Measurements from ENCODE around the gene SRRM2.

SRRM2 gene

GRCh38 chr16:2765462-2766404 is 13.3 kb downstream of the SRRM2 start:
- Histone ChIP-seq H3K4me3 (ENCODE audit: low read length in 2 of 2) (no peak overlapping the region), H3K27me3 (ENCODE audit: control insufficient read depth in 1 of 2, insufficient read depth in 2 of 2, low read length in 2 of 2) (no peaks in the 10 kb centered on the region), H3K36me3 (ENCODE audit: control insufficient read depth in 2 of 2, insufficient read depth in 2 of 2, low read length in 2 of 2) (peaks cover 92 to 94% of the 10 kb centered on the region in 2 donors), H3K4me1 (ENCODE audit: control insufficient read depth, insufficient read depth, low read length) (peaks cover 16% of the 10 kb centered on the region), H3K9ac (ENCODE audit: low read length in 2 of 2) (no peak overlapping the region), H3K27ac (ENCODE audit: low read length) (no peak overlapping the region), H3K9me3 (ENCODE audit: control insufficient read depth in 2 of 2, low read length in 2 of 2) (no peaks in the 10 kb centered on the region)

- peaks cover 18% of the 10 kb centered on the region for H3K4me1 ChIP-seq (ENCODE audit: control insufficient read depth, insufficient read depth, low read length)
- no peak overlapping the region for H3K9ac ChIP-seq (ENCODE audit: low read length in 2 of 2)
- no peaks in the 10 kb centered on the region for H3K27me3 ChIP-seq (ENCODE audit: control insufficient read depth in 1 of 2, insufficient read depth in 2 of 2, low read length in 2 of 2)
- H3K4me3 ChIP-seq (ENCODE audit: low read length in 2 of 2), result no peak overlapping the region
- H3K36me3 ChIP-seq (ENCODE audit: control insufficient read depth in 2 of 2, insufficient read depth in 2 of 2, low read length in 2 of 2), result peaks cover 92 to 96% of the 10 kb centered on the region in 2 donors
- no peaks in the 10 kb centered on the region for H3K9me3 ChIP-seq (ENCODE audit: control insufficient read depth in 2 of 2, low read length in 2 of 2)
- no peak overlapping the region for H3K27ac ChIP-seq (ENCODE audit: low read length)
Observed at GRCh38 chr16:2766430-2767139, 14.1 kb downstream of the SRRM2 start.

- Histone ChIP-seq H3K9ac (ENCODE audit: low read length in 2 of 2) (no peak overlapping the region), H3K4me3 (ENCODE audit: low read length in 2 of 2) (no peak overlapping the region), H3K9me3 (ENCODE audit: control insufficient read depth in 2 of 2, low read length in 2 of 2) (no peaks in the 10 kb centered on the region), H3K27ac (ENCODE audit: low read length) (no peak overlapping the region), H3K27me3 (ENCODE audit: control insufficient read depth in 1 of 2, insufficient read depth in 2 of 2, low read length in 2 of 2) (no peaks in the 10 kb centered on the region), H3K36me3 (ENCODE audit: control insufficient read depth in 2 of 2, insufficient read depth in 2 of 2, low read length in 2 of 2) (peaks cover 91 to 94% of the 10 kb centered on the region in 2 donors), H3K4me1 (ENCODE audit: control insufficient read depth, insufficient read depth, low read length) (peaks cover 19% of the 10 kb centered on the region)
Observed at GRCh38 chr16:2767140-2767731, 14.8 kb downstream of the SRRM2 start.

- Histone ChIP-seq H3K27ac (ENCODE audit: low read length) (no peak overlapping the region), H3K36me3 (ENCODE audit: control insufficient read depth in 2 of 2, insufficient read depth in 2 of 2, low read length in 2 of 2) (peaks cover 87 to 92% of the 10 kb centered on the region in 2 donors), H3K9me3 (ENCODE audit: control insufficient read depth in 2 of 2, low read length in 2 of 2) (no peaks in the 10 kb centered on the region), H3K9ac (ENCODE audit: low read length in 2 of 2) (no peak overlapping the region), H3K4me3 (ENCODE audit: low read length in 2 of 2) (no peak overlapping the region), H3K27me3 (ENCODE audit: control insufficient read depth in 1 of 2, insufficient read depth in 2 of 2, low read length in 2 of 2) (no peaks in the 10 kb centered on the region), H3K4me1 (ENCODE audit: control insufficient read depth, insufficient read depth, low read length) (peaks cover 20% of the 10 kb centered on the region)
Observed at GRCh38 chr16:2767891-2768290, 15.5 kb downstream of the SRRM2 start.

GRCh38 chr16:2768403-2769089 is 16.1 kb downstream of the SRRM2 start:
- no peak overlapping the region for H3K4me3 ChIP-seq (ENCODE audit: low read length in 2 of 2)
- peaks cover 20% of the 10 kb centered on the region for H3K4me1 ChIP-seq (ENCODE audit: control insufficient read depth, insufficient read depth, low read length)
- H3K9ac ChIP-seq (ENCODE audit: low read length in 2 of 2), result no peak overlapping the region
- H3K9me3 ChIP-seq (ENCODE audit: control insufficient read depth in 2 of 2, low read length in 2 of 2), result no peaks in the 10 kb centered on the region
- H3K27ac ChIP-seq (ENCODE audit: low read length), result no peak overlapping the region
- H3K27me3 ChIP-seq (ENCODE audit: control insufficient read depth in 1 of 2, insufficient read depth in 2 of 2, low read length in 2 of 2), result no peaks in the 10 kb centered on the region
- peaks cover 85 to 87% of the 10 kb centered on the region in 2 donors for H3K36me3 ChIP-seq (ENCODE audit: control insufficient read depth in 2 of 2, insufficient read depth in 2 of 2, low read length in 2 of 2)

- Histone ChIP-seq H3K36me3 (ENCODE audit: control insufficient read depth in 2 of 2, insufficient read depth in 2 of 2, low read length in 2 of 2) (peaks cover 80 to 82% of the 10 kb centered on the region in 2 donors), H3K27ac (ENCODE audit: low read length) (no peak overlapping the region), H3K4me3 (ENCODE audit: low read length in 2 of 2) (no peak overlapping the region), H3K4me1 (ENCODE audit: control insufficient read depth, insufficient read depth, low read length) (peaks cover 20% of the 10 kb centered on the region), H3K9ac (ENCODE audit: low read length in 2 of 2) (no peak overlapping the region), H3K9me3 (ENCODE audit: control insufficient read depth in 2 of 2, low read length in 2 of 2) (no peaks in the 10 kb centered on the region), H3K27me3 (ENCODE audit: control insufficient read depth in 1 of 2, insufficient read depth in 2 of 2, low read length in 2 of 2) (no peaks in the 10 kb centered on the region)
Observed at GRCh38 chr16:2769100-2769529, 16.7 kb downstream of the SRRM2 start.

GRCh38 chr16:2769675-2770056 is 17.2 kb downstream of the SRRM2 start:
- Histone ChIP-seq H3K27ac (ENCODE audit: low read length) (no peak overlapping the region), H3K4me1 (ENCODE audit: control insufficient read depth, insufficient read depth, low read length) (peaks cover 20% of the 10 kb centered on the region), H3K4me3 (ENCODE audit: low read length in 2 of 2) (no peak overlapping the region), H3K36me3 (ENCODE audit: control insufficient read depth in 2 of 2, insufficient read depth in 2 of 2, low read length in 2 of 2) (peaks cover 74 to 80% of the 10 kb centered on the region in 2 donors), H3K9me3 (ENCODE audit: control insufficient read depth in 2 of 2, low read length in 2 of 2) (no peaks in the 10 kb centered on the region), H3K9ac (ENCODE audit: low read length in 2 of 2) (no peak overlapping the region), H3K27me3 (ENCODE audit: control insufficient read depth in 1 of 2, insufficient read depth in 2 of 2, low read length in 2 of 2) (no peaks in the 10 kb centered on the region)

- Histone ChIP-seq H3K27ac (ENCODE audit: low read length) (no peak overlapping the region), H3K4me3 (ENCODE audit: low read length in 2 of 2) (no peak overlapping the region), H3K9me3 (ENCODE audit: control insufficient read depth in 2 of 2, low read length in 2 of 2) (no peaks in the 10 kb centered on the region), H3K9ac (ENCODE audit: low read length in 2 of 2) (no peak overlapping the region), H3K36me3 (ENCODE audit: control insufficient read depth in 2 of 2, insufficient read depth in 2 of 2, low read length in 2 of 2) (peaks cover 75 to 76% of the 10 kb centered on the region in 2 donors), H3K27me3 (ENCODE audit: control insufficient read depth in 1 of 2, insufficient read depth in 2 of 2, low read length in 2 of 2) (no peaks in the 10 kb centered on the region), H3K4me1 (ENCODE audit: control insufficient read depth, insufficient read depth, low read length) (peaks cover 20% of the 10 kb centered on the region)
Observed at GRCh38 chr16:2770057-2770951, 17.9 kb downstream of the SRRM2 start.

GRCh38 chr16:2771496-2772402 is 19.3 kb downstream of the SRRM2 start:
- Histone ChIP-seq H3K27me3 (ENCODE audit: control insufficient read depth in 1 of 2, insufficient read depth in 2 of 2, low read length in 2 of 2) (no peaks in the 10 kb centered on the region), H3K4me3 (ENCODE audit: low read length in 2 of 2) (no peak overlapping the region), H3K4me1 (ENCODE audit: control insufficient read depth, insufficient read depth, low read length) (peaks cover 32% of the 10 kb centered on the region), H3K36me3 (ENCODE audit: control insufficient read depth in 2 of 2, insufficient read depth in 2 of 2, low read length in 2 of 2) (peaks cover 63 to 64% of the 10 kb centered on the region in 2 donors), H3K9ac (ENCODE audit: low read length in 2 of 2) (no peak overlapping the region), H3K9me3 (ENCODE audit: control insufficient read depth in 2 of 2, low read length in 2 of 2) (no peaks in the 10 kb centered on the region), H3K27ac (ENCODE audit: low read length) (no peak overlapping the region)

Measured in stomach smooth muscle (tissue), 2 donors.